Parathyroid adenoma (tissue), 2 donors: ENCODE data around the gene OSBPL2.

Source experiments
- H2AFZ ChIP-seq: fragments of 300-600 bp; sonication (generic); one replicate; pipeline ENCODE4 v1.7.0; 2017; ENCODE audit warnings: antibody characterized with exemption, mild to moderate bottlenecking
- H3K27ac ChIP-seq: fragments of 300-600 bp; sonication (generic); one replicate; pipeline ENCODE4 v1.7.0; 2017
- H3K27me3 ChIP-seq: fragments of 300-600 bp; sonication (generic); one replicate; pipeline ENCODE4 v1.7.0; 2017; ENCODE audit warnings: low read length; ENCODE audit not compliant: control insufficient read depth, insufficient read depth
- H3K36me3 ChIP-seq: fragments of 300-600 bp; sonication (generic); one replicate; pipeline ENCODE4 v1.7.0; 2017; ENCODE audit warnings: low read length; ENCODE audit not compliant: control insufficient read depth, insufficient read depth
- H3K4me1 ChIP-seq: fragments of 300-600 bp; sonication (generic); one replicate; pipeline ENCODE4 v1.7.0; 2017; ENCODE audit warnings: control low read depth
- H3K4me2 ChIP-seq: fragments of 300-600 bp; sonication (generic); one replicate; pipeline ENCODE4 v1.7.0; 2017; ENCODE audit warnings: low read length
- H3K4me3 ChIP-seq: fragments of 300-600 bp; sonication (generic); one replicate; pipeline ENCODE4 v1.7.0; 2017; ENCODE audit warnings: low read depth, low read length
- H3K79me2 ChIP-seq: fragments of 300-600 bp; sonication (generic); one replicate; pipeline ENCODE4 v1.7.0; 2017; ENCODE audit warnings: control low read depth
- H3K9ac ChIP-seq: fragments of 300-600 bp; sonication (generic); one replicate; pipeline ENCODE4 v1.7.0; 2017; ENCODE audit warnings: mild to moderate bottlenecking
- H3K9me3 ChIP-seq: fragments of 300-600 bp; sonication (generic); one replicate; pipeline ENCODE4 v1.7.0; 2017; ENCODE audit warnings: low read length; ENCODE audit not compliant: control insufficient read depth
- CTCF ChIP-seq: fragments of 300-600 bp; sonication (generic); IDR thresholded peaks from one replicate; pipeline ENCODE4 v1.7.0; 2017; ENCODE audit warnings: antibody characterized with exemption, mild to moderate bottlenecking
- donor health status: primary hyperparathyroidism.

The OSBPL2 gene

DNA sequence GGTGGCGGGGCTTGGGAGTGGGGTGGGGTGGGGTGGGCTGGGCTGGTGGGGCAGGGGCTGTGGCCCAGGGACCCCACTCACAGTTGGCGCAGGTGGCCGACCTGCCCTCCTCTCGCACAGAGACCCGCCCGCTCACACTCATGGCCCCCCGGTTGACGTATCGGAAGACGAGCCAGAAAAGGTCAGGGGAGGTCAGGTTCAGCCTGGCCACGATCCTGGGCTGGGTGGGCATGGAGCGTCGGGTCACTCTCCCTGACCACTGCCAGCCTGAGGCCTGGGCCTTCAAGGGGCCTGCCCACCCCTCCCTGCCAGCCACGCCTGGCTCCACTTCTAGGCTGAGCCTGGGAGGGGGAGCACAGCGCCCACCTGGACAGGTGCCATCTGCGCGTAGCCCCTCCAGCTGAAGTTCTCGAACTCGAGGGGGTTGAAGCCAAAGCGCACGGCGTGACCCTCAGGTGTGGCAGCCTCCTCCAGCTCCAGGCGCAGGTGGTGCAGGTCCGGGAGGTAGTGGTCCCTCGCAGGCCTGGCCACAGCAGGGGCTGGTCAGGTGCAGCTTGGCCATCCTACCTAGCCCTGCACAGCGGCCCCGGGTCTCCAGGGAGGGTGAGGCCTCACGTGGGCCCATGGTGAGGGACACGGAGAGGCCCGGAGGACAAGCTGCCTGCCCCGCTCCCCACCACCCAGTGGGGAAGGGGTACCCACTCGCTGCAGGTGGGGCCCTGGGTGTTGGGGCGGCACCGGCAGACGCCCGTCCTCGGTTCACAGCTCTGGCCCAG lies 95.7 kb downstream of the OSBPL2 start:
- no peak overlapping the region for H3K9ac ChIP-seq
- H3K4me3 ChIP-seq: no peak overlapping the region
- no peak overlapping the region for H3K4me2 ChIP-seq
- H3K9me3 ChIP-seq: no peaks in the 10 kb centered on the region
- no peaks in the 10 kb centered on the region for H3K4me1 ChIP-seq
- H3K27ac ChIP-seq: no peak overlapping the region
- H3K79me2 ChIP-seq: peaks cover 3% of the 10 kb centered on the region
- no peaks in the 10 kb centered on the region for H3K36me3 ChIP-seq
- H2AFZ ChIP-seq: no peak overlapping the region
- no peak for TF ChIP-seq CTCF
- no peaks in the 10 kb centered on the region for H3K27me3 ChIP-seq

- no peak overlapping the region for H3K4me3 ChIP-seq
- no peak overlapping the region for H3K27ac ChIP-seq
- TF ChIP-seq CTCF: no peak
- H3K4me1 ChIP-seq: no peaks in the 10 kb centered on the region
- H3K27me3 ChIP-seq: no peaks in the 10 kb centered on the region
- H3K9me3 ChIP-seq: no peaks in the 10 kb centered on the region
- no peak overlapping the region for H3K4me2 ChIP-seq
- no peak overlapping the region for H3K9ac ChIP-seq
- peaks cover 3% of the 10 kb centered on the region for H3K79me2 ChIP-seq
- no peaks in the 10 kb centered on the region for H3K36me3 ChIP-seq
- H2AFZ ChIP-seq: no peak overlapping the region
These were observed 96.6 kb downstream of the OSBPL2 start for GRCh38 chr20:62334881-62335280.

GRCh38 chr20:62335532-62335931 lies 97.2 kb downstream of the OSBPL2 start:
- Histone ChIP-seq H3K4me2 (no peak overlapping the region), H3K36me3 (no peaks in the 10 kb centered on the region), H3K27me3 (no peaks in the 10 kb centered on the region), H3K4me3 (no peak overlapping the region), H3K4me1 (no peaks in the 10 kb centered on the region), H3K27ac (no peak overlapping the region), H2AFZ (no peak overlapping the region), H3K79me2 (peaks cover 3% of the 10 kb centered on the region), H3K9ac (no peak overlapping the region), H3K9me3 (no peaks in the 10 kb centered on the region)
- TF ChIP-seq CTCF: no peak

- no peaks in the 10 kb centered on the region for H3K9me3 ChIP-seq
- TF ChIP-seq CTCF: no peak
- H3K4me2 ChIP-seq: no peak overlapping the region
- no peak overlapping the region for H3K4me3 ChIP-seq
- no peak overlapping the region for H3K27ac ChIP-seq
- no peaks in the 10 kb centered on the region for H3K27me3 ChIP-seq
- H3K9ac ChIP-seq: no peak overlapping the region
- H3K36me3 ChIP-seq: no peaks in the 10 kb centered on the region
- H3K4me1 ChIP-seq: no peaks in the 10 kb centered on the region
- H2AFZ ChIP-seq: no peak overlapping the region
- H3K79me2 ChIP-seq: peaks cover 3% of the 10 kb centered on the region
These were observed 98.0 kb downstream of the OSBPL2 start for GRCh38 chr20:62336329-62336728.
